ENCODE results near the gene PSMB7.
A peak's percentile ranks its signal among the peaks of the same experiment; 100 is the strongest.

The PSMB7 gene

GRCh38 chr9:124356745-124357390 lies 58.4 kb downstream of the PSMB7 start:
- DNase-seq (ENCODE audit: low spot score), result no peak

- no peak for DNase-seq (ENCODE audit: low spot score)
Measured at GRCh38 chr9:124355941-124356744, 59.1 kb downstream of the PSMB7 start.

- DNase-seq (ENCODE audit: low spot score), result no peak
Measured at GRCh38 chr9:124355039-124355940, 60.0 kb downstream of the PSMB7 start.

DNA sequence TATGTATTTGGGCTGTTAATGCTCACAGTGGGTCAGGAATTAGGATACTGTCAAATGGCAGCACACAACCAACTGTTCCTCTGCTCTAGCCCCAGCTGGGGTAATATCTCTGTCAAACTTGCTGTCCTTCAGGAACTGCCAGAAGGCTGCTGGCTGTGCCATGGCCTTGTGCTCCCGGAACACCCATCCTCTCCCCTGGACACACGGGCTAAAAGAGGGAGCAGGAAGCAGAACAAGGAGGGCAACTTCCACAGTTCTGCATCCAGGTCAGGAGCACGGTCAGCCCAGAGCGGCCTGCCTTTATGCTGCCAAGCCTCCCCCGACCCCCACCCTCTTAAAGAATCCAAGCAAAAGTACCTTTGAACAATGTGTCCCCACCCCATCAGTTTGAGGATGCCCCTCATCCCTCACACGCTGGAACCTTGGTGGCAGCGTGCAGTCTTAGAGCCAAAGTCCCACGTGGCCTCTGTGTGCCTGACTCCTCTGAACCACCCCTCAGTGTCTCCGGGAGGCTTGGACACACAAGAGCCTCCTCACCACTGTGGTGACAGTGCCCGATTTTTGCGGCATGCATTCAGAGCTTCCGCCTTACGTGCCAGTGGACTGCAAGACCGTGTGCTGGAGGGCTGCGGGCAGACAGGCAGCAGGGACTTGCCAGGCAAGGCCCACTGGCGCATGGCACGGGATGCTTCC lies 60.8 kb downstream of the PSMB7 start:
- DNase-seq (ENCODE audit: low spot score), result no peak

- peak; percentile 80 for DNase-seq (ENCODE audit: low spot score)
Measured at GRCh38 chr9:124353811-124354274, 61.4 kb downstream of the PSMB7 start.

GRCh38 chr9:124353166-124353768 lies 62.0 kb downstream of the PSMB7 start:
- DNase-seq (ENCODE audit: low spot score), result no peak

GRCh38 chr9:124352616-124353015 lies 62.6 kb downstream of the PSMB7 start:
- DNase-seq (ENCODE audit: low spot score), result no peak

- DNase-seq (ENCODE audit: low spot score), result no peak
Measured at GRCh38 chr9:124351672-124352468, 63.4 kb downstream of the PSMB7 start.

GRCh38 chr9:124350494-124351263 lies 64.6 kb downstream of the PSMB7 start:
- DNase-seq (ENCODE audit: low spot score), result no peak

DNA sequence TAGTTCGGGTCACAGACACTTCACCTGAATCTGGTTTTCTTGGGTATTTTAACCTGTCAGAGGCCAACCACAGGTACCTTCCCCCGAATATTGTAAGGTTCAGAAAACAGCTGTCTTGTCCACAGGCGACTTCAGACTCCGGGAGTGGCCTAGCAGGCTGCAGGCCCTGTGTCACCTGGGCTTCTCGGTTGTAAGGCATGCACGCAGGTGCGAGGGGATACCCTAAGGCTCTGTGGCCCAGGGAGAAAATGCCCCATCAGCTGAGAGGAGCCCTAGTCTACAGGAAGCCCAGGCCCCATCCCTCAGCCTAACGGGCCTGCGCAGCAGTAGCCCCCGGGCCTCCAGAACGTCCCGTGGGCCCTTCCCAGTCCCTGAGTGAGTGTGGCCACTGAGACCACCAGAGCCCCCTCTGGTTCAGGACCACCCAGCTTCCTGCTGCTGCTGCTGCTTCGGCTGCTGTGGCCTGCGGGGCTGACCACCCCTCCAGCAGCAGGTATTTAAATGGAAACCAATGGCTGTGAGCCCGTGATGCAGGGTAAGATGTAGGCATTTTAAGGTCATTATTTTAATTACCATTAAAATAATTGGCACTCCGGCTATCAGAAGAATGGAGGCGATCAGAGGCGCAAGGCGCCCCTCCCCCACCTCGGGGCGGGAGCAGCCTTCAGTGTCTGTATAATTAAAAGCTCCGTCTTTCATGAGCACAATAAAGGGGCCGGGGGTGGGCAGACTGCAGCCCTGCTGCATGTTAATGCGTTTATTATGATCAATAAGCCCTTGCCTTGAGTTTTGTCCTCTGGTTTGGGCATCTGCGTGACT lies 65.4 kb downstream of the PSMB7 start:
- DNase-seq (ENCODE audit: low spot score), result no peak

GRCh38 chr9:124349267-124349666 lies 66.0 kb downstream of the PSMB7 start:
- DNase-seq (ENCODE audit: low spot score), result no peak

GRCh38 chr9:124348831-124349230 lies 66.4 kb downstream of the PSMB7 start:
- DNase-seq (ENCODE audit: low spot score), result no peak

- DNase-seq (ENCODE audit: low spot score), result no peak
Measured at GRCh38 chr9:124348363-124348762, 66.9 kb downstream of the PSMB7 start.

DNA sequence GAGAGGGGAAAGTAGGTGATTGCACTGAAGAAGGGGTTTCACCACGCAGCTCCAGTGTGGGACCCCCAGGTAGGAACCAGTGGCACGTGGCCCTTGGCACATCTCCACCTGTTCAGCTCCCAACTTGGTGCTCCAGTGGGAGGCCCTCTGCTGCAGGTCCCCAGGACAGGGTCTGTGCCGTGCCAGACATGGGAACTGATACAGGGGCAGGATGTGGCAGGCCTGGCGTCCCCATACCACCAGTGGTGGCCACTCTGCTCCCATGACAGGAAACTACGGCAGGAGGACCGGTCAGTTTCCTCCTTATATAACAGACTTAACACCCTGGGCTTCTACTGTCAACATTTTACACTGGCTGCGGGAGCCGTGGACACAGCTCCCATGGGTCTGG lies 67.3 kb downstream of the PSMB7 start:
- no peak for DNase-seq (ENCODE audit: low spot score)

- DNase-seq (ENCODE audit: low spot score), result no peak
Measured at GRCh38 chr9:124347206-124347967, 67.9 kb downstream of the PSMB7 start.

GRCh38 chr9:124346347-124347163 lies 68.7 kb downstream of the PSMB7 start:
- DNase-seq (ENCODE audit: low spot score), result no peak

DNA sequence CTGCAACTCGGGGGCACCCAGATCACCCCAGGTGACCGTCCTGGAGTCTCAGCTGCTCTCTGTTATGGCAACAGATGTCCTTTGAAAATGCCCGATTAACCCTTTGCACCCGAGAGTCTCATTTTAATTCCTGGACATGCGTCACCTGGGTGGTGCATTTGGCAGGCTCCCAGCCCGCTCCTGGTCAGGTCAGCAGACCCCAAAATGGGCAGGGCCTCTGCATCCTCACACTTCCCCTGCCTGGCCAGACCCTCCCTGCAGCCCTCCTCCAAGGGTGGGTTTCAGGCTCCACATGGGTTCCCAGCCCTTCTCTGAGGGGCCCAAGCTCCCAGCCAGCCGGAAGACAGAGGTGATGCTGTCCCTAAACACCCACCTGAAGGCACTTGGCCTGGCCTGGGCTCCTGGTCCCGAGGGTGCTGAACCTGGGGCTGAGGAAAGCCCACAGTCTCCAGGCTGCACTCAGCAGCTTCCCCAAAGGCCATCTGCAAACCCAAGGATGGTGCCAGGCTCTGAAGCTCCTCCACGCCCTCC lies 69.4 kb downstream of the PSMB7 start:
- no peak for DNase-seq (ENCODE audit: low spot score)

Measured in kidney tubule cell (primary cell).